Measurements from ENCODE around the gene HOXB8. TPM values are rescaled to one million over a fixed set of nuclear protein-coding genes. Genes with fewer than 3 reads are reported as not detected.

Gene HOXB8
- total RNA-seq, 1 donor from 2014 or later, result not detected

- no peak overlapping the region for H3K9ac ChIP-seq (ENCODE audit: low read length)
- DNase-seq (ENCODE audit: low read depth) (no peak), FAIRE-seq (no peak)
- no peak overlapping the region for H3K27ac Mint-ChIP-seq (ENCODE audit: unreplicated experiment)
- peaks cover 36% of the 10 kb centered on the region for H4K20me1 ChIP-seq (ENCODE audit: insufficient read depth, low read length)
- no peaks in the 10 kb centered on the region for H3K36me3 Mint-ChIP-seq (ENCODE audit: low read depth, unreplicated experiment)
- H3K4me1 Mint-ChIP-seq (ENCODE audit: low read depth, unreplicated experiment), result no peaks in the 10 kb centered on the region
- H3K36me3 ChIP-seq (ENCODE audit: insufficient read depth, low read length), result no peaks in the 10 kb centered on the region
- peaks cover 94% of the 10 kb centered on the region for H3K27me3 Mint-ChIP-seq (ENCODE audit: low read depth, unreplicated experiment)
- no peak overlapping the region for H3K4me3 Mint-ChIP-seq (ENCODE audit: unreplicated experiment)
- no peaks in the 10 kb centered on the region for H3K4me1 ChIP-seq (ENCODE audit: insufficient read depth, low read length)
- H3K27me3 ChIP-seq (ENCODE audit: insufficient read depth, low read length), result peaks cover 98% of the 10 kb centered on the region
- peaks cover 50% of the 10 kb centered on the region for H3K9me3 Mint-ChIP-seq (ENCODE audit: unreplicated experiment)
- TF ChIP-seq CTCF (IDR thresholded peaks at IDR 0.05; ENCODE audit: insufficient read depth, low read depth, low read length), result no peak
- TF ChIP-seq EZH2 (IDR thresholded peaks at IDR 0.05; ENCODE audit: insufficient read depth, low read length), result peak; percentile 81
- H3K4me2 ChIP-seq (ENCODE audit: low read length), result peak overlapping the region; percentile 34
- H2AFZ ChIP-seq (ENCODE audit: low read depth, low read length), result no peak overlapping the region
- H3K4me3 ChIP-seq (ENCODE audit: insufficient read depth, low read depth, low read length), result no peak overlapping the region
- H3K9me3 ChIP-seq (ENCODE audit: insufficient read depth, low read depth, low read length), result no peaks in the 10 kb centered on the region
- H3K27ac ChIP-seq (ENCODE audit: low read depth, low read length), result no peak overlapping the region
- H3K79me2 ChIP-seq (ENCODE audit: insufficient read depth, low read length), result no peaks in the 10 kb centered on the region
Measured at GRCh38 chr17:48601539-48602425, 13.3 kb downstream of the HOXB8 start.

GRCh38 chr17:48601207-48601538, 13.9 kb downstream of the HOXB8 start:
- no peaks in the 10 kb centered on the region for H3K36me3 Mint-ChIP-seq (ENCODE audit: low read depth, unreplicated experiment)
- Histone ChIP-seq H3K79me2 (ENCODE audit: insufficient read depth, low read length) (no peaks in the 10 kb centered on the region), H3K4me1 (ENCODE audit: insufficient read depth, low read length) (peaks cover 5% of the 10 kb centered on the region), H3K27ac (ENCODE audit: low read depth, low read length) (no peak overlapping the region), H3K4me2 (ENCODE audit: low read length) (no peak overlapping the region), H3K9me3 (ENCODE audit: insufficient read depth, low read depth, low read length) (no peaks in the 10 kb centered on the region), H3K27me3 (ENCODE audit: insufficient read depth, low read length) (peaks cover 98% of the 10 kb centered on the region), H4K20me1 (ENCODE audit: insufficient read depth, low read length) (peaks cover 31% of the 10 kb centered on the region), H3K9ac (ENCODE audit: low read length) (no peak overlapping the region), H3K4me3 (ENCODE audit: insufficient read depth, low read depth, low read length) (no peak overlapping the region), H2AFZ (ENCODE audit: low read depth, low read length) (no peak overlapping the region), H3K36me3 (ENCODE audit: insufficient read depth, low read length) (no peaks in the 10 kb centered on the region)
- DNase-seq (ENCODE audit: low read depth), result no peak
- no peak for FAIRE-seq
- TF ChIP-seq CTCF (IDR thresholded peaks at IDR 0.05; ENCODE audit: insufficient read depth, low read depth, low read length) (no peak), EZH2 (IDR thresholded peaks at IDR 0.05; ENCODE audit: insufficient read depth, low read length) (no peak)
- peaks cover 51% of the 10 kb centered on the region for H3K9me3 Mint-ChIP-seq (ENCODE audit: unreplicated experiment)
- H3K4me3 Mint-ChIP-seq (ENCODE audit: unreplicated experiment), result no peak overlapping the region
- H3K27me3 Mint-ChIP-seq (ENCODE audit: low read depth, unreplicated experiment), result peaks cover 94% of the 10 kb centered on the region
- no peaks in the 10 kb centered on the region for H3K4me1 Mint-ChIP-seq (ENCODE audit: low read depth, unreplicated experiment)
- no peak overlapping the region for H3K27ac Mint-ChIP-seq (ENCODE audit: unreplicated experiment)

Measured in astrocyte (in vitro differentiated cells and primary cell).